Measurements from ENCODE around the gene ANXA11. TPM values are rescaled to one million over a fixed set of nuclear protein-coding genes. Genes with fewer than 3 reads are reported as not detected.
A peak's percentile ranks its signal among the peaks of the same experiment; 100 is the strongest.

ANXA11 gene
- total RNA-seq, 1 donor from 2014 or later = 306 TPM

DNA sequence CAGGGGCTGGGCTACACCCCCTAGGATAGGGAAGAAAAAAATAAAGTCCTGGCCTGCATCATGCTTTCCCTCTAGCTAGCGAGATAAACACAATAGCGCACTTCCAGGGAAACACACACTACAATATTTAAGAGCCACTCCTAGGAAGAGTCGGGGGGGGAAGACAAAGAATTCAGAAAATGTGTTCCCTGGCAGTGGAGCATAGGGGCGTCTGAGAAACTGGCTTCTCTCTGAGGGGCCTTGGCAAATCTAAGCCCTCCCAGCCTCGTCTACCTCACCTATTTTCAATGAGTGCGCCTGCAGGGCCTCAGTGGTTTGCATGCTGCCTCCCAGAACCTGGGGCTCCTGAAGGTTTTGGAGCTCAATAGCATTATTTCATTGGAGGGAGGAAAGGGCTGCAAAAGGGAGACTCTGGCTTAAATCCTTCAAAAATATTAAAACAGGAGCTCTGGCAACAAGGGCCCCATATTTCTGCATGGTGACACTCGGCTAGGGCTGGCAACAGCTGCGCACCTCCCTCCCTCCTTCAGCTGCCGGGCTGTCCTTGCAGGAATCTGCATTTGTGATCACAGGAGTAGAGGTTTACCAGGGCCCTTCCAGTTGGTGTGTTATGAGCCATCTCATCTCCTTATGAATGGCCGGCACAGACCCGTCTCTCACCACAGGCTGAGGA is 10.8 kb downstream of the ANXA11 start:
- intact Hi-C loops (cut with DNase I) = no loop called here
- Histone ChIP-seq H3K27me3 (ENCODE audit: low read depth) (no peaks in the 10 kb centered on the region), H3K4me3 (no peak overlapping the region), H3K36me3 (peaks cover 10% of the 10 kb centered on the region), H3K4me1 (peaks cover 97% of the 10 kb centered on the region), H3K27ac (peak overlapping the region; percentile 99), H3K9me3 (no peaks in the 10 kb centered on the region)
- TF ChIP-seq, protein P1, sequence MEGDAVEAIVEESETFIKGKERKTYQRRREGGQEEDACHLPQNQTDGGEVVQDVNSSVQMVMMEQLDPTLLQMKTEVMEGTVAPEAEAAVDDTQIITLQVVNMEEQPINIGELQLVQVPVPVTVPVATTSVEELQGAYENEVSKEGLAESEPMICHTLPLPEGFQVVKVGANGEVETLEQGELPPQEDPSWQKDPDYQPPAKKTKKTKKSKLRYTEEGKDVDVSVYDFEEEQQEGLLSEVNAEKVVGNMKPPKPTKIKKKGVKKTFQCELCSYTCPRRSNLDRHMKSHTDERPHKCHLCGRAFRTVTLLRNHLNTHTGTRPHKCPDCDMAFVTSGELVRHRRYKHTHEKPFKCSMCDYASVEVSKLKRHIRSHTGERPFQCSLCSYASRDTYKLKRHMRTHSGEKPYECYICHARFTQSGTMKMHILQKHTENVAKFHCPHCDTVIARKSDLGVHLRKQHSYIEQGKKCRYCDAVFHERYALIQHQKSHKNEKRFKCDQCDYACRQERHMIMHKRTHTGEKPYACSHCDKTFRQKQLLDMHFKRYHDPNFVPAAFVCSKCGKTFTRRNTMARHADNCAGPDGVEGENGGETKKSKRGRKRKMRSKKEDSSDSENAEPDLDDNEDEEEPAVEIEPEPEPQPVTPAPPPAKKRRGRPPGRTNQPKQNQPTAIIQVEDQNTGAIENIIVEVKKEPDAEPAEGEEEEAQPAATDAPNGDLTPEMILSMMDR (IDR thresholded peaks at IDR 0.05) = no peak
- no peak for DNase-seq
- no peak for ATAC-seq

DNA sequence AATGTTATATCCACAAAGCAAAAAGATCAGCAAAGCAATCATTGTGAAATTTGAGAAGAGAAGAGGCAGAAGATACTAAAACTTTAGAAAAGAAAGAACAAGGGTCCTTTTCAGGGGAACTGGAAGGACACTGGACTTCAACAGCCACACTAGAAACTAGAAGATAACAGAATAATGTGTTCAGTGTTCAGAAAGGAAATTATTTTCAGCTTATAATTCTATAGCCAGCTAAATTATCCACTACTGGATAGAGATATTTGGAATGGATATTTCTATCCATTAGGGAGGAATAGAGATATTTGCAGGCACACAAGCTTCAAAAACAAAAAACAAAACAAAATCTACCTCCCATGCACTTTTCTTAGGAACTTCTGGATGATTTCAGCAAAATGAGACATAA is 12.8 kb downstream of the ANXA11 start:
- no peak overlapping the region for H3K4me3 ChIP-seq
- intact Hi-C loops (cut with DNase I) = no loop called here
- no peak for ATAC-seq
- TF ChIP-seq, protein P1 (IDR thresholded peaks at IDR 0.05) = no peak
- H3K27me3 ChIP-seq (ENCODE audit: low read depth) = no peaks in the 10 kb centered on the region
- H3K27ac ChIP-seq = peak overlapping the region; percentile 99
- H3K4me1 ChIP-seq = peaks cover 97% of the 10 kb centered on the region
- H3K36me3 ChIP-seq = peaks cover 10% of the 10 kb centered on the region
- no peak for DNase-seq
- H3K9me3 ChIP-seq = no peaks in the 10 kb centered on the region

DNA sequence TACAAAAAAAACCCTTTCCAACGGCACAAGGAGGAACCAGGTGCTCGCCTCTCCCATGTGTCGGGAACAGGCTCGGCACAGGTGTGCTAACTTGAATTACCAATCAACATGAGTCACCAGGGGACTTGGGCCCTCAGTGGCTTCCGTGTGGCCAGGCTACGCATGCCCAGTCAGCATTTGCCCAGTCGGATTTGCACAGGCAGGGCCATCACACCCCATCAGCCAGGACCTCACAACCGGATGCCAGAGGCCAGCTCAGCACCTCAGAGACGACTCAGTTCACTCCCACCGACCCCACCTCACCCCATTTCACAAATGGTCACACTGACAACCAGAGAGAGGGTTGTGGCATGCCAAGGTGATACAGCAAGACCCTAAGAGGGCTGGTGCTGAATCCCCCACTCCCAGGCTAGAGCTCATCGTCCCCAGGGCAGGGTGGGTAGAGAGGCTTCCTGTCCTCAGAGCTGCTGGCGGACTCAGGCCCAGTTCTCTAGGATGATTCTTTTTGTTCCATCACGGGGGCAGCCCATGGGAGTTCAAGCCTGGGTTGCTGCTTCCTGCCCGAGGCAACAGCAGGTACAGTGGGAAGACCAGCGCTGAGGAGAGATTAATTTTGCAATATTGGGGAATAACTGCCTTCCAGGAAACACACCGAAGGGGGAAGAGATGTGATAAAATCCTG is 13.6 kb downstream of the ANXA11 start:
- ATAC-seq = peak in 1 of 2 donors; percentile 42

DNA sequence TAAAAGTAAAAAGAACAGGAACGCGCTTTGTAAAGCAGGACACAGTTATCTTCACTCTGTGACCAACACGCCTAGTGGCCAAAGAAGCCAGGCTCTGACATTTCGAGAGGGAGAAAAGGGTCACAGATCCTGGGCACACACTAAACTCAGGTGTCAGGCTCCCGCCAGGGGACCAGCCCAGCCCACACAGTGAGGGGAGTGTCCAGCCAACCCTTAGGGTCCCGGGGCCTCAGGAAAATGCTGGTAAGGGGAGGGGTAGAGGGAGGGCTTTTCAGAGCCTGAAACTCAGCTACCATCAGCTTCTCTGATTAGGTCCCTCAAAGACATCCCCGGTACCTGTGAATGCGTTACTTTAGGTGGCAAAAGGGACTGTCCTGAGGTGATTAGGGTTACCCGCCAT is 16.6 kb downstream of the ANXA11 start:
- no peaks in the 10 kb centered on the region for H3K27me3 ChIP-seq (ENCODE audit: low read depth)
- ATAC-seq (no peak), DNase-seq (no peak)
- H3K9me3 ChIP-seq = no peaks in the 10 kb centered on the region
- intact Hi-C loops (cut with DNase I) = no loop called here
- no peaks in the 10 kb centered on the region for H3K36me3 ChIP-seq
- TF ChIP-seq, protein P1 (IDR thresholded peaks at IDR 0.05) = no peak
- H3K27ac ChIP-seq = peak overlapping the region; percentile 61
- no peak overlapping the region for H3K4me3 ChIP-seq
- H3K4me1 ChIP-seq = peaks cover 97% of the 10 kb centered on the region

More for the DNA sequence above, 13.6 kb downstream of the ANXA11 start:
- peaks cover 10% of the 10 kb centered on the region for H3K36me3 ChIP-seq
- H3K4me1 ChIP-seq = peaks cover 97% of the 10 kb centered on the region
- H3K9me3 ChIP-seq = no peaks in the 10 kb centered on the region
- peak overlapping the region; percentile 99 for H3K27ac ChIP-seq
- no peak overlapping the region for H3K4me3 ChIP-seq
- peak; percentile 60 for DNase-seq
- TF ChIP-seq, protein P1 (IDR thresholded peaks at IDR 0.05) = no peak
- no peaks in the 10 kb centered on the region for H3K27me3 ChIP-seq (ENCODE audit: low read depth)
- intact Hi-C loops (cut with DNase I) = no loop called here

DNA sequence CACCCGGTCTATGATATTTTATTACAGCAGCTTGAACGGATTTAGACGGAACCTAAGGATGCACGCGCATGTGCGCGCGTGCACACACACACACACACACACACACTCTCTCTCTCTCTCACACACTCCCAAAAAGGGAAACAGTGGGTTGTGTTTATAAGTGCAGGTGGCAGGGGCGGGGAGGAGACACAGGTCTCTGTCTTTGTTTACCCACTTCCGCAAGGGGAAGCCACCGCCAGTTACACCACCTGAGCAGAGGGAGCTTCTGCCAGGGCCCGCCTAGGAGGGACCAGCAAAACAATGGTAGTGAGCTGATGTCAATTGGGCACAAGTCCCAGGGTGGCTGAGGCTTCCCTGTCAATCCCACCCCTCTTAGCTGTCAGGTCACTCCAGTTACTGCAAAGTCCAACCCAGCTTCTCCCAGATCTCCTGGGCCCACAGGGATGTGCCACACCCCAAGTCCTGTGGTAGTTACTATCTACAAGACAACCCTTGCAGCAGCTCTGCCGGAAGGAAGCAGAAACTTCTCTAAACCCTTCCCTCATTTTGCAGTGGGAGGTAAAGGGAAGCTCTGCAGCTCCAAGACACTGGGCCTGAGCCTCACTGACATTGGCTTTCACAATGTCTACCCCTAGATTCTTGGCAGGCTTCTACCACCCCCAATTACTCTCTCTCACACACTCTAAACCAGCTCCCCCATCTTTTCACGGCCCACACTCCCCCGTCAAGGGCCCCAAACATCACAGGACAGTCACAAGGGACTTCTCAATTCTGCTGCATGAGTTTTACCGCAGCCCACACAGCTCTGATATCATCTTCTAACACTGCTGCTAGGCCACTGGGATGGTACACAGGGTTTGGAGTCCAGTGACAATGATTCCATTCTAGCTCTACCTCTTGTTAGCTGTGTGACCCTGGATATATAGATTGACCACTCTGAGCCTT is 17.6 kb downstream of the ANXA11 start:
- Histone ChIP-seq H3K4me1 (peaks cover 96% of the 10 kb centered on the region), H3K4me3 (peak overlapping the region; percentile 12), H3K9me3 (no peaks in the 10 kb centered on the region), H3K27ac (peak overlapping the region; percentile 61), H3K36me3 (peaks cover 4% of the 10 kb centered on the region), H3K27me3 (ENCODE audit: low read depth) (no peaks in the 10 kb centered on the region)
- TF ChIP-seq, protein P1 (IDR thresholded peaks at IDR 0.05) = no peak
- intact Hi-C loops (cut with DNase I) = no loop called here
- ATAC-seq (peak; percentile 64 to 67), DNase-seq (peak; percentile 72)
